Measurements from ENCODE around the gene TM4SF4. TPM values are rescaled to one million over a fixed set of nuclear protein-coding genes. Genes with fewer than 3 reads are reported as not detected.
A peak's percentile ranks its signal among the peaks of the same experiment; 100 is the strongest.

TM4SF4 gene
- total and polyA plus RNA-seq, 2 experiments from 2014 or later: not detected

DNA sequence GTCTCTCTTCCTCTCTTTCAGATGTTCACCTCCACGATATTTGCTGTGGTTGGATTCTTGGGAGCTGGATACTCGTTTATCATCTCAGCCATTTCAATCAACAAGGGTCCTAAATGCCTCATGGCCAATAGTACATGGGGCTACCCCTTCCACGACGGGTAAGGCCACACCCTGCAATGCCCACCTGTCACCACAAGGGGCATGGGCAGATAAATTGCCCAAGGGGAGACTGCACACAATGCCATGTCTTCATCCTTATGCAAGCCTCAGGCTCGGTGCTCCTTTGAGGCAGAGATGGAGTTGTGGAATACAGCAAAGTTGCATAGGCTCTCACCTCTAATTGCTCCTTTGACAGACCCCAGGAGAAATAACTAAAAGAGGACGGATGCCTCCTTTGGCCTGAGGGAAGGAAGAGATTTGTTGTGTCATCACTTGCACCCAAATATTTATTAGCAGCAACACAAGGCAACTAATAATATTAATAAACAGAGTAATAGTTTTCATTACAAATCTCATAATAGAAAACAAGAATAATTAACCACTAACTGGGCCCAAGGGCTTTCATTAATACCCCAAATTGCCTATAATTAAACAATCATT is 13.2 kb downstream of the TM4SF4 start:
- no peaks in the 10 kb centered on the region for H3K4me1 ChIP-seq (ENCODE audit: insufficient read depth)
- H3K27ac Mint-ChIP-seq: no peak overlapping the region
- no peak overlapping the region for H3K4me2 ChIP-seq
- H3K27me3 ChIP-seq (ENCODE audit: insufficient read depth): no peaks in the 10 kb centered on the region
- H3K4me3 ChIP-seq: no peak overlapping the region
- no peak for TF ChIP-seq STAT1 (IDR thresholded peaks at IDR 0.05; ENCODE audit: unreplicated experiment)
- peak; percentile 72 to 76 for TF ChIP-seq CTCF (conservative IDR thresholded peaks at IDR 0.05; ENCODE audit: low read depth in 2 of 2)
- TF ChIP-seq EZH2 (IDR thresholded peaks at IDR 0.05; ENCODE audit: low read depth, unreplicated experiment): no peak
- TF ChIP-seq ETS1 (IDR thresholded peaks at IDR 0.05): no peak
- TF ChIP-seq EZH2phosphoT487 (IDR thresholded peaks at IDR 0.05; ENCODE audit: unreplicated experiment): no peak
- TF ChIP-seq, protein P1, sequence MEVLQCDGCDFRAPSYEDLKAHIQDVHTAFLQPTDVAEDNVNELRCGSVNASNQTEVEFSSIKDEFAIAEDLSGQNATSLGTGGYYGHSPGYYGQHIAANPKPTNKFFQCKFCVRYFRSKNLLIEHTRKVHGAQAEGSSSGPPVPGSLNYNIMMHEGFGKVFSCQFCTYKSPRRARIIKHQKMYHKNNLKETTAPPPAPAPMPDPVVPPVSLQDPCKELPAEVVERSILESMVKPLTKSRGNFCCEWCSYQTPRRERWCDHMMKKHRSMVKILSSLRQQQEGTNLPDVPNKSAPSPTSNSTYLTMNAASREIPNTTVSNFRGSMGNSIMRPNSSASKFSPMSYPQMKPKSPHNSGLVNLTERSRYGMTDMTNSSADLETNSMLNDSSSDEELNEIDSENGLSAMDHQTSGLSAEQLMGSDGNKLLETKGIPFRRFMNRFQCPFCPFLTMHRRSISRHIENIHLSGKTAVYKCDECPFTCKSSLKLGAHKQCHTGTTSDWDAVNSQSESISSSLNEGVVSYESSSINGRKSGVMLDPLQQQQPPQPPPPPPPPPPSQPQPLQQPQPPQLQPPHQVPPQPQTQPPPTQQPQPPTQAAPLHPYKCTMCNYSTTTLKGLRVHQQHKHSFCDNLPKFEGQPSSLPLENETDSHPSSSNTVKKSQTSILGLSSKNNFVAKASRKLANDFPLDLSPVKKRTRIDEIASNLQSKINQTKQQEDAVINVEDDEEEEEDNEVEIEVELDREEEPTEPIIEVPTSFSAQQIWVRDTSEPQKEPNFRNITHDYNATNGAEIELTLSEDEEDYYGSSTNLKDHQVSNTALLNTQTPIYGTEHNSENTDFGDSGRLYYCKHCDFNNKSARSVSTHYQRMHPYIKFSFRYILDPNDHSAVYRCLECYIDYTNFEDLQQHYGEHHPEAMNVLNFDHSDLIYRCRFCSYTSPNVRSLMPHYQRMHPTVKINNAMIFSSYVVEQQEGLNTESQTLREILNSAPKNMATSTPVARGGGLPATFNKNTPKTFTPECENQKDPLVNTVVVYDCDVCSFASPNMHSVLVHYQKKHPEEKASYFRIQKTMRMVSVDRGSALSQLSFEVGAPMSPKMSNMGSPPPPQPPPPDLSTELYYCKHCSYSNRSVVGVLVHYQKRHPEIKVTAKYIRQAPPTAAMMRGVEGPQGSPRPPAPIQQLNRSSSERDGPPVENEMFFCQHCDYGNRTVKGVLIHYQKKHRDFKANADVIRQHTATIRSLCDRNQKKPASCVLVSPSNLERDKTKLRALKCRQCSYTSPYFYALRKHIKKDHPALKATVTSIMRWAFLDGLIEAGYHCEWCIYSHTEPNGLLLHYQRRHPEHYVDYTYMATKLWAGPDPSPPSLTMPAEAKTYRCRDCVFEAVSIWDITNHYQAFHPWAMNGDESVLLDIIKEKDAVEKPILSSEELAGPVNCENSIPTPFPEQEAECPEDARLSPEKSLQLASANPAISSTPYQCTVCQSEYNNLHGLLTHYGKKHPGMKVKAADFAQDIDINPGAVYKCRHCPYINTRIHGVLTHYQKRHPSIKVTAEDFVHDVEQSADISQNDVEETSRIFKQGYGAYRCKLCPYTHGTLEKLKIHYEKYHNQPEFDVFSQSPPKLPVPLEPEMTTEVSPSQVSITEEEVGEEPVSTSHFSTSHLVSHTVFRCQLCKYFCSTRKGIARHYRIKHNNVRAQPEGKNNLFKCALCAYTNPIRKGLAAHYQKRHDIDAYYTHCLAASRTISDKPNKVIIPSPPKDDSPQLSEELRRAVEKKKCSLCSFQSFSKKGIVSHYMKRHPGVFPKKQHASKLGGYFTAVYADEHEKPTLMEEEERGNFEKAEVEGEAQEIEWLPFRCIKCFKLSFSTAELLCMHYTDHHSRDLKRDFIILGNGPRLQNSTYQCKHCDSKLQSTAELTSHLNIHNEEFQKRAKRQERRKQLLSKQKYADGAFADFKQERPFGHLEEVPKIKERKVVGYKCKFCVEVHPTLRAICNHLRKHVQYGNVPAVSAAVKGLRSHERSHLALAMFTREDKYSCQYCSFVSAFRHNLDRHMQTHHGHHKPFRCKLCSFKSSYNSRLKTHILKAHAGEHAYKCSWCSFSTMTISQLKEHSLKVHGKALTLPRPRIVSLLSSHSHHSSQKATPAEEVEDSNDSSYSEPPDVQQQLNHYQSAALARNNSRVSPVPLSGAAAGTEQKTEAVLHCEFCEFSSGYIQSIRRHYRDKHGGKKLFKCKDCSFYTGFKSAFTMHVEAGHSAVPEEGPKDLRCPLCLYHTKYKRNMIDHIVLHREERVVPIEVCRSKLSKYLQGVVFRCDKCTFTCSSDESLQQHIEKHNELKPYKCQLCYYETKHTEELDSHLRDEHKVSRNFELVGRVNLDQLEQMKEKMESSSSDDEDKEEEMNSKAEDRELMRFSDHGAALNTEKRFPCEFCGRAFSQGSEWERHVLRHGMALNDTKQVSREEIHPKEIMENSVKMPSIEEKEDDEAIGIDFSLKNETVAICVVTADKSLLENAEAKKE (CRISPR knock-in tag; IDR thresholded peaks at IDR 0.05): 0 out of 2 replicates have a peak, but pooled peaks have one; percentile 4
- no peak for TF ChIP-seq ZNF114 (CRISPR knock-in tag; IDR thresholded peaks at IDR 0.05)
- no peak for TF ChIP-seq NANOG (IDR thresholded peaks at IDR 0.05; ENCODE audit: borderline replicate concordance)
- TF ChIP-seq POLR2AphosphoS5 (IDR thresholded peaks at IDR 0.05; ENCODE audit: low read depth): no peak
- no peak for TF ChIP-seq CREB1 (CRISPR knock-in tag; IDR thresholded peaks at IDR 0.05; ENCODE audit: low read depth)
- no peak overlapping the region for H3K4me3 Mint-ChIP-seq
- no peaks in the 10 kb centered on the region for H3K36me3 ChIP-seq (ENCODE audit: insufficient read depth)
- no peaks in the 10 kb centered on the region for H3K9me2 ChIP-seq (ENCODE audit: insufficient read depth)
- no peaks in the 10 kb centered on the region for H3K9me3 Mint-ChIP-seq
- no peaks in the 10 kb centered on the region for H3K4me1 Mint-ChIP-seq
- no peaks in the 10 kb centered on the region; the same call in 1 of the 2 replicates for H4K20me1 ChIP-seq (replicated peaks; ENCODE audit: insufficient read depth)
- DNase-seq (ENCODE audit: low spot score) (peak; percentile 81), ATAC-seq (peak; percentile 88)
- no peaks in the 10 kb centered on the region for H3F3A ChIP-seq (replicated peaks; ENCODE audit: low read depth)
- no peaks in the 10 kb centered on the region for H3K36me3 Mint-ChIP-seq (ENCODE audit: low read depth)
- no peak overlapping the region for H2AFZ ChIP-seq
- H3K27me3 Mint-ChIP-seq (ENCODE audit: insufficient read depth, low read depth, poor library complexity): peaks cover 7% of the 10 kb centered on the region
- no peak overlapping the region for H3K27ac ChIP-seq (ENCODE audit: low read depth)
- no peaks in the 10 kb centered on the region for H3K79me2 ChIP-seq (replicated peaks; ENCODE audit: insufficient read depth)

Data from GM23338 (cell line).